GM20000 (cell line): Measurements from ENCODE around the gene AAGAB.

Source experiments
- DNase-seq: peaks from one replicate; pipeline ENCODE4 v3.0.0; 2012; ENCODE audit warnings: low spot score
- TF ChIP-seq, protein P1 (sequence below): IDR thresholded peaks from 2 replicates; pipeline ENCODE4 v1.5.1; 2012; ENCODE audit warnings: mild to moderate bottlenecking, control low read depth; ENCODE audit errors: extremely low read depth, missing control alignments

Gene AAGAB

GRCh38 chr15:67185621-67186225 lies 68.7 kb downstream of the AAGAB start:
- TF ChIP-seq, protein P1, sequence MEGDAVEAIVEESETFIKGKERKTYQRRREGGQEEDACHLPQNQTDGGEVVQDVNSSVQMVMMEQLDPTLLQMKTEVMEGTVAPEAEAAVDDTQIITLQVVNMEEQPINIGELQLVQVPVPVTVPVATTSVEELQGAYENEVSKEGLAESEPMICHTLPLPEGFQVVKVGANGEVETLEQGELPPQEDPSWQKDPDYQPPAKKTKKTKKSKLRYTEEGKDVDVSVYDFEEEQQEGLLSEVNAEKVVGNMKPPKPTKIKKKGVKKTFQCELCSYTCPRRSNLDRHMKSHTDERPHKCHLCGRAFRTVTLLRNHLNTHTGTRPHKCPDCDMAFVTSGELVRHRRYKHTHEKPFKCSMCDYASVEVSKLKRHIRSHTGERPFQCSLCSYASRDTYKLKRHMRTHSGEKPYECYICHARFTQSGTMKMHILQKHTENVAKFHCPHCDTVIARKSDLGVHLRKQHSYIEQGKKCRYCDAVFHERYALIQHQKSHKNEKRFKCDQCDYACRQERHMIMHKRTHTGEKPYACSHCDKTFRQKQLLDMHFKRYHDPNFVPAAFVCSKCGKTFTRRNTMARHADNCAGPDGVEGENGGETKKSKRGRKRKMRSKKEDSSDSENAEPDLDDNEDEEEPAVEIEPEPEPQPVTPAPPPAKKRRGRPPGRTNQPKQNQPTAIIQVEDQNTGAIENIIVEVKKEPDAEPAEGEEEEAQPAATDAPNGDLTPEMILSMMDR: no peak
- DNase-seq: no peak

DNA sequence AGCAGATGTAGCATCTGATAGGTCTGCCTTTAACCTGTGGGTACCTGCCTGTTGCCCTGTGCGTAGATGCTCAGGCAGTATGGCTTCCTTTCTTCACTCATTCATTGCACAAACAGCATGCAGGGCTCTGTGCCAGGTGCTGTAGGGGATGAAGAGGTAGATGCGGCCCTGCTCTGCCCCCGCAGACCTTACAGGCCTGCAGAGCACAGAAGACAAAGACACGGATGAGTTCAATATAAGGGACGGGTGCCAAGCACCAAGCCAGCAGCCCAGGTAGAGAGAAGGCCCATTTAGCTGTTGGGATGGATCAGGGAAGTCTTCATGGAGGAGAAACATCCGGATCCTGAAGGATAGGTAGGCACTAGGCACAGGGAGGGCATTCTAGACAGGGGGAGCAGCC lies 69.4 kb downstream of the AAGAB start:
- DNase-seq: no peak
- TF ChIP-seq, protein P1: no peak

DNA sequence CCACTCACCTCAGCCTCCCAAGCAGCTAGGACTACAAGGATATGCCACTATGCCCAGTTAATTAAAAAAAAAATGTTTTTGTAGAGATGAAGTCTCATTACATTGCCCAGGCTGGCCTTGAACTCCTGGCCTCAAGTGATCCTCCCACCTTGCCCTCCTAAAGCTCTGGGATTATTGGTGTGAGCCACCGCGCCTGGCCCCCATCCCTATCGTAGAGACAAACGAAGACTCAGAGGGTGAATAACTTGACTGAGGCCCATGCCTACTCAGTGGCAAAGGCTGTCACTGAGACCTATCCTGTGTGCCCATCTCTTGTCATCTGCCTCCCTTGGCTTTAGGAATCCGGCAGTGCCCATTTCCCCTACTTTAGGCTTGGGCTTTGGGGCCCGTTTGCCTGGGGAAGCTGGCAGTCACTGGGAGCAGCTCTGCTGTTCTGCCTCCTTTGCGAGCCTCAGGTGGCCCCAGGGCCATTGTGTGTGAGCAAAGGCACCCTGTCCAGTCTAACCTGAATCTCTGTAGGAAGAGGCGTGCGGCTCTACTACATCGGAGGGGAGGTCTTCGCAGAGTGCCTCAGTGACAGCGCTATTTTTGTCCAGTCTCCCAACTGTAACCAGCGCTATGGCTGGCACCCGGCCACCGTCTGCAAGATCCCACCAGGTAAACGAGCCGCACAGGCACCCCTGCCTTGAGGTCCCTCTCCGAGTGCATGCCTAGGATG lies 70.1 kb downstream of the AAGAB start:
- no peak for DNase-seq
- TF ChIP-seq, protein P1: no peak

DNA sequence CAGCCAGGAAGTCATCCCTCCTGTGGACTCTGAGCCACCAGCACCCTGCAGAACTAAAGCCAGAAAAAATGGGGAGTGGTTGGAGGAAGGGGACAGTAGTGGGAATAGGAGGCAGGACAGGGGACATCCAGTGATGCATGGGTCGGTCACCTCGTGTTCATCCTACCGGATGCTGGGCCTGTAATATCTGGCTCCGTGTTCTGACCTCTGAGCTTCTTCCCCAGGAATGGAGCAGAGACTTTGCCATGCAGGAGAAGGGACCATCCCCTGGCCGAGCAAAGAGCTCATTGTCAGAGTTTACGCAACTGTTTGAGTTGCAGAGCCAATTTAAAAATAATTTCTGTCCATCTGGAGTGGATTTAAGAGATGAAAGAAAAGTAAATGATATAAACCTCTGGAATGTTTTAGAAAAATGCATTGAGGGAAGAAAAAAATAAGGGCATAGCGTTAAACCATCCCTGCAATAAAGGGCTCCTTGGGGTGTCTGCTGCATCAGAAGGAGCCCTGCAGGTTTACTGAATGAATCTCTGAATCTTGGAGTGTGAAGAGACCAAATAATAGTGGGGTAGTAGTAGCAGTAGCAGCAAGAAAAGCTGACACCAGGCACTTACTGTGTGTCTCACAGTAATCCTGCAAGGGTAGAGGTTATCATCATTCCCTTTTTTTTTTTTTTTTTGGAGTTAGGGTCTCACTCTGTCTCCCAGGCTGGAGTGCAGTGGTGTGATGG lies 70.9 kb downstream of the AAGAB start:
- no peak for DNase-seq

DNA sequence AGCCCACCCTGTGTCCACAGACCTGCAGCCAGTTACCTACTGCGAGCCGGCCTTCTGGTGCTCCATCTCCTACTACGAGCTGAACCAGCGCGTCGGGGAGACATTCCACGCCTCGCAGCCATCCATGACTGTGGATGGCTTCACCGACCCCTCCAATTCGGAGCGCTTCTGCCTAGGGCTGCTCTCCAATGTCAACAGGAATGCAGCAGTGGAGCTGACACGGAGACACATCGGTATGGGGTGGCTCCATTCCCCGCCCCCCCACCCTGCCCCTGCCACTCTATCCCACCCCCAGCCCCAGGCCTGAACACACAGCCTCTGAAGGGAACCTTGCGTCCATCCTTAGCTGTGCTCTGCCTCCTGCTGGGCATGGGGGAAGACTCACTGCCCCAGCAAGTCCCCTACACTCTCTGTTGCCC lies 73.2 kb downstream of the AAGAB start:
- DNase-seq: no peak
- TF ChIP-seq, protein P1: peak; percentile 8

More for the DNA sequence above, 70.9 kb downstream of the AAGAB start:
- TF ChIP-seq, protein P1: no peak

GRCh38 chr15:67180514-67181191 lies 73.8 kb downstream of the AAGAB start:
- TF ChIP-seq, protein P1: no peak

More at GRCh38 chr15:67180514-67181191, 73.8 kb downstream of the AAGAB start:
- no peak for DNase-seq
